Adrenal gland (tissue), 12 donors: Measurements from ENCODE around the gene APBB2. TPM values are rescaled to one million over a fixed set of nuclear protein-coding genes. Genes with fewer than 3 reads are reported as not detected.

Experiments used
- DNase-seq, 7 donors: peaks; one replicate each; pipeline ENCODE4 v3.0.0-alpha.2; 2019 to 2020
- H3K27ac ChIP-seq, 5 donors: fragments of 200-600 bp; sonication (generic) in 4 of 5; 1 replicate in 3 of 5; 2 replicates in 2 of 5; pipeline versions ENCODE4 v1.5.1 to v1.8.0; 2016 to 2020; ENCODE audit warnings: mild to moderate bottlenecking in 1 of 5
- H3K27me3 ChIP-seq: fragments of 200-600 bp; 2 replicates; pipeline ENCODE4 v1.8.0; 2021
- H3K36me3 ChIP-seq, 2 donors: fragments of 200-600 bp; replicated peaks in 1 of 2; 1 replicate in 1 of 2; 2 replicates in 1 of 2; pipeline versions ENCODE4 v1.5.1 to v1.8.0; 2018 to 2022
- H3K4me1 ChIP-seq, 2 donors: fragments of 200-600 bp; replicated peaks in 1 of 2; 1 replicate in 1 of 2; 2 replicates in 1 of 2; pipeline versions ENCODE4 v1.5.1 to v1.8.0; 2018 to 2021
- H3K4me3 ChIP-seq, 4 donors: fragments of 200-600 bp; sonication (generic) in 3 of 4; one replicate each; pipeline ENCODE4 v1.5.1; 2016 to 2018
- H3K9me3 ChIP-seq, 3 donors: fragments of 200-600 bp; sonication (generic) in 1 of 3; replicated peaks in 1 of 3; 1 replicate in 2 of 3; 2 replicates in 1 of 3; pipeline versions ENCODE4 v1.5.1 to v1.8.0; 2016 to 2021
- POLR2A ChIP-seq, 2 donors: fragments of 450-650 bp; IDR thresholded peaks; one replicate each; pipeline ENCODE4 v1.6.1; 2017; ENCODE audit warnings: antibody characterized with exemption in 2 of 2, mild to moderate bottlenecking in 2 of 2, moderate library complexity in 1 of 2
- WGBS, 4 donors: extraction: QIAGEN DNeasy Blood & Tissue Kit in 2 of 4; methylation state at CpG; one replicate each; pipeline versions ENCODE4 v1.1.5 to v1.1.7; 2013 to 2017; 5-methylcytosine and 5-hydroxymethylcytosine counted together
- intact Hi-C, 2 donors: fragments of 100-400 bp; cut with DNase I; formaldehyde crosslinking; loops; one replicate each; pipeline versions ENCODE4 v1.14.1 to v1.15.0; 2022 to 2023
- polyA plus RNA-seq, 3 donors: library from polyadenylated mRNA; stranded (reverse); fragments of 200-250 nt in 2 of 3; fragments of 350-450 nt in 1 of 3; fragmentation: Illumina TruSeq in 1 of 3; extraction: RNeasy Lipid Tissue Mini Kit (QIAGEN cat#74804) in 1 of 3; gene quantifications; one replicate each; pipeline ENCODE4 v1.2.3, GENCODE V29; 2013 to 2014
- total RNA-seq, 9 donors: library from RNA; depleted of rRNA in 4 of 9; stranded (reverse); fragments of >200 nt in 4 of 9; fragments of 120-200 nt in 1 of 9; fragmentation: NEBNext Ultra II Directional in 1 of 9; extraction: Animal tissue kit (Norgen Biotek cat#: 25700) in 1 of 9; gene quantifications; one replicate each; pipeline versions ENCODE4 v1.1.0 to v1.2.4, GENCODE V29; 2013 to 2023
- TF ChIP-seq, protein P1 (sequence below), 6 experiments: fragments of 450-650 bp in 4 of 6; fragments of 200-600 bp in 2 of 6; sonication (generic) in 1 of 6; IDR thresholded peaks; 1 replicate in 5 of 6; 2 replicates in 1 of 6; pipeline versions ENCODE4 v1.5.1 to v1.8.0; 2016 to 2021; ENCODE audit warnings: antibody characterized with exemption in 6 of 6, mild to moderate bottlenecking in 2 of 6, moderate library complexity in 1 of 6
- donor health status: healthy with polysubstance abuse.
- donor health status: Bipolar disorder and iron deficiency.
- donor health status: DM: yes; HTN: yes; CAD: no.
- donor health status: DM: no; HTN: no; CAD: no.
- donor health status: DM: no; HTN: no; CAD: no.
- donor health status: DM: yes; HTN: yes; CAD: no.

APBB2 gene
- total and polyA plus RNA-seq, 12 donors, result 12.4 to 135 (median 39.7) TPM

DNA sequence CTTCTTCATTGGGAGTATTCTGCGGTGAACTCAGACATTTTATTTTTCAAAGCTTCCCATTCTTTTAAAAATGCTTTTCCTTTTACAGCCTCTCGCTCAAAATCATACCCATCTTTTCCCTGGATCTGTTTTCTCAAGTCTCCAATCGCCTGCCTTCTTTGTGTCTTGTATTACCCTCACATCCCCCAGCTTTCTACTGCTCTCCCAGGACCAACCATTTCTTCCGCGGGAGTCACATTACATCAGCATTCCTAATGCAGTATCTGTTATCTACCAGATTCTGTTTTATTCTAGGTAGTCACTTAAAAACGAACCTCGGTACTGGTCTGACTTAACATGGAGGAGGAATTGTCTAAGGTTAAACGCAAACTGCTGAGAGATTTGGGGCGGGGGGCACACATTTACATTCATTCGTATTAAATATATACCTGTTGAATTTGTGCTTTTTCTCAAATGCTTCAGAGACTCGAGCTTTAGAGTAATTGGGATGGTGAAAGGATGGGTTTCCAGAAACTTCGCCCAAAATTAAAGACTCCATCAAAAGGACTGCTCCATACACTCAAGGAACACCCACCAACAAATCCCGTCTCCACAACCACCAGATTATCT, 41.9 kb upstream of the APBB2 start:
- Histone ChIP-seq H3K36me3 (no peaks in the 10 kb centered on the region), H3K9me3 (no peaks in the 10 kb centered on the region), H3K27me3 (peaks cover 3% of the 10 kb centered on the region), H3K4me3 (peak overlapping the region in 1 of 4 donors; percentile 69), H3K4me1 (peaks cover 12 to 14% of the 10 kb centered on the region in 2 donors), H3K27ac (no peak overlapping the region)
- WGBS, 4 donors, result 46 to 49% (median 48%) methylated on average over 13 of the region's 13 CpGs
- no peak for DNase-seq
- intact Hi-C loops, result no loop called here
- TF ChIP-seq, protein P1, sequence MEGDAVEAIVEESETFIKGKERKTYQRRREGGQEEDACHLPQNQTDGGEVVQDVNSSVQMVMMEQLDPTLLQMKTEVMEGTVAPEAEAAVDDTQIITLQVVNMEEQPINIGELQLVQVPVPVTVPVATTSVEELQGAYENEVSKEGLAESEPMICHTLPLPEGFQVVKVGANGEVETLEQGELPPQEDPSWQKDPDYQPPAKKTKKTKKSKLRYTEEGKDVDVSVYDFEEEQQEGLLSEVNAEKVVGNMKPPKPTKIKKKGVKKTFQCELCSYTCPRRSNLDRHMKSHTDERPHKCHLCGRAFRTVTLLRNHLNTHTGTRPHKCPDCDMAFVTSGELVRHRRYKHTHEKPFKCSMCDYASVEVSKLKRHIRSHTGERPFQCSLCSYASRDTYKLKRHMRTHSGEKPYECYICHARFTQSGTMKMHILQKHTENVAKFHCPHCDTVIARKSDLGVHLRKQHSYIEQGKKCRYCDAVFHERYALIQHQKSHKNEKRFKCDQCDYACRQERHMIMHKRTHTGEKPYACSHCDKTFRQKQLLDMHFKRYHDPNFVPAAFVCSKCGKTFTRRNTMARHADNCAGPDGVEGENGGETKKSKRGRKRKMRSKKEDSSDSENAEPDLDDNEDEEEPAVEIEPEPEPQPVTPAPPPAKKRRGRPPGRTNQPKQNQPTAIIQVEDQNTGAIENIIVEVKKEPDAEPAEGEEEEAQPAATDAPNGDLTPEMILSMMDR (IDR thresholded peaks at IDR 0.05), result no peak
- no peak for TF ChIP-seq POLR2A (IDR thresholded peaks at IDR 0.05)

DNA sequence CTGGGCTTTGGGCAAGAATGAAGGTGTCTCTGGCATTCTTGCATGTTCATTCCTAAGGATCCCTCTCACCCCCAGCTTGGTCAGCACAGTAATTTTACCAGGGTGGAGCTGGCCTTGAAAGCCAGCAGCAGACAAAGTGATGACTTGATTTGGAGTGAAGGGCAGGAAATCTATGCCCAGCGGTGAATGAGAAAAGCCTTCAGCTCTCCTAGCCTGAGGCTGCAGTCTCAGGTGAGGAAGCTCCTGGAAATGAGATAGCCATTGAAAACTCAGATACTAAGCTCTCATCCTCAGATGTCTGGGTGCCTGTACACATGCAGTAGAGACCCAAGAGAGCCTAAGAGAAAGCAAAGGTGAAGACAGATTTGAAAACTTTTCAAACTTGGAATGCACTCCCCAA, 31.6 kb upstream of the APBB2 start:
- H3K4me3 ChIP-seq, result no peak overlapping the region
- H3K4me1 ChIP-seq, result no peaks in the 10 kb centered on the region
- TF ChIP-seq, protein P1 (IDR thresholded peaks at IDR 0.05), result no peak
- TF ChIP-seq POLR2A (IDR thresholded peaks at IDR 0.05), result no peak
- H3K27me3 ChIP-seq, result no peaks in the 10 kb centered on the region
- H3K9me3 ChIP-seq, result no peaks in the 10 kb centered on the region
- DNase-seq, result no peak
- H3K27ac ChIP-seq, result no peak overlapping the region
- no peaks in the 10 kb centered on the region for H3K36me3 ChIP-seq
- intact Hi-C loops, result no loop called here
- WGBS, 4 donors, result 33 to 73% (median 53%) methylated on average over 1 of the region's 1 CpG

DNA sequence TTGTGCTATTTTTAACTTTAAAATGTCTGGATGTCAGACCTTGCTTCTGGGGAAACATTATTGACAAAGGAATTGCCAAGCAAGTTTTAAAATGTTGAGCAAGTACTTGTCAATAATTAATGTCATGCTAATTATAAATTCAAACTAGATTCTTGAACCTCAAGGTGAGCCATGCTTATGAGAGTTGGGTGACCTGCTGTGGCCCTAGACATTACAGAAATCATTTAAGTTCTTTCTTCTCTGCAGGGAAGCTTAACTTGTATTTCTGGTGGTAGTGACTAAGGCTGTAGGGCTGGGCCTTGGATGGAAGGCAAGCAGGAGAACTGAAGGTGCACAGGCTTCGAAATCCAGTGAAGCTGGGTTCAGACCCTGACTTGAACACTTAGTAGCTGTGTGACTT, 27.6 kb upstream of the APBB2 start:
- TF ChIP-seq, protein P1 (IDR thresholded peaks at IDR 0.05), result no peak
- Histone ChIP-seq H3K27me3 (no peaks in the 10 kb centered on the region), H3K4me1 (no peaks in the 10 kb centered on the region), H3K9me3 (no peaks in the 10 kb centered on the region), H3K4me3 (no peak overlapping the region), H3K27ac (no peak overlapping the region), H3K36me3 (no peaks in the 10 kb centered on the region)
- intact Hi-C loops, result no loop called here
- no peak for DNase-seq
- WGBS, 4 donors, result 94 to 100% (median 95%) methylated on average over 1 of the region's 1 CpG

DNA sequence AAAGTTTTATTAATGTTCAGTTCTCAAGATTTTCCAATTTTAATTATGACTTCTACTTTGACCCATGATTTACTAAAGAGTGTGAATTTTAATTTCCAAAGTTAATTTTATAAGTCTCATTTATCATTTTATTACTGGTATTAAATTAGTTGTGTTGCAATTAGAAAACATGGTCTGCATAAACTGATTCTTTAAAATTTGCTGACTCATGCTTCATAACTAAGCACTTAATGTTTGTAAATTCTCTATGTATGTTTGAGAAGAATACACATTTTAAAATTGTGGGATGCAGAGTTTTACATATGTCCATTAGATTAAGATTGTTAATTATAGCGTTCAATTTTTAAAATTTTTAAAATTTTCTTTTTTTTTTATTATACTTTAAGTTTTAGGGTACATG, 22.2 kb upstream of the APBB2 start:
- TF ChIP-seq, protein P1 (IDR thresholded peaks at IDR 0.05), result no peak
- no peak for TF ChIP-seq POLR2A (IDR thresholded peaks at IDR 0.05)
- H3K27ac ChIP-seq, result no peak overlapping the region
- H3K4me3 ChIP-seq, result no peak overlapping the region
- intact Hi-C loops, result no loop called here
- no peaks in the 10 kb centered on the region for H3K36me3 ChIP-seq
- H3K4me1 ChIP-seq, result no peaks in the 10 kb centered on the region
- 49 to 93% (median 93%) methylated on average over 1 of the region's 1 CpG for WGBS, 4 donors
- no peaks in the 10 kb centered on the region for H3K9me3 ChIP-seq
- H3K27me3 ChIP-seq, result no peaks in the 10 kb centered on the region
- DNase-seq, result no peak
